Measurements from ENCODE around the gene GNPTAB.

- TF ChIP-seq CTCF (IDR thresholded peaks at IDR 0.05) (no peak), POLR2A (IDR thresholded peaks at IDR 0.05) (no peak)
Measured at GRCh38 chr12:101828463-101829196, 2.1 kb downstream of the GNPTAB start.
